Karpas-422 (cell line): ENCODE data around the gene KRTAP12-4. TPM values are rescaled to one million over a fixed set of nuclear protein-coding genes. Genes with fewer than 3 reads are reported as not detected.
"Not testable (repeated sequence)": the region's sequence is repeated elsewhere in the genome, so short reads cannot be mapped to it uniquely, and the experiment has no call there.

Experiments used
- DNase-seq: peaks from one replicate; pipeline ENCODE4 v3.0.0-alpha.2; 2015
- H2AFZ ChIP-seq: fragments of 200-600 bp; sonication (generic); 2 replicates; pipeline ENCODE4 v1.6.1; 2014; ENCODE audit warnings: antibody characterized with exemption, low read length, mixed read lengths
- H3K27ac ChIP-seq: fragments of 200-600 bp; sonication (generic); 2 replicates; pipeline ENCODE4 v1.5.1; 2014; ENCODE audit warnings: mild to moderate bottlenecking, low read length, moderate library complexity
- H3K27me3 ChIP-seq: fragments of 200-600 bp; sonication (generic); 2 replicates; pipeline ENCODE4 v1.6.1; 2014; ENCODE audit warnings: low read length, mixed read lengths
- H3K36me3 ChIP-seq: fragments of 200-600 bp; sonication (generic); 2 replicates; pipeline ENCODE4 v1.6.1; 2014; ENCODE audit warnings: low read length, mixed read lengths; ENCODE audit not compliant: insufficient read depth
- H3K4me1 ChIP-seq: fragments of 200-600 bp; sonication (generic); 2 replicates; pipeline ENCODE4 v1.6.1; 2014; ENCODE audit warnings: mild to moderate bottlenecking, low read length, mixed read lengths
- H3K4me2 ChIP-seq: fragments of 200-600 bp; sonication (generic); 2 replicates; pipeline ENCODE4 v1.6.1; 2014; ENCODE audit warnings: low read length, low read depth, mild to moderate bottlenecking; ENCODE audit not compliant: poor library complexity, severe bottlenecking
- H3K4me3 ChIP-seq: fragments of 200-600 bp; sonication (generic); 2 replicates; pipeline ENCODE4 v1.5.1; 2014; ENCODE audit warnings: mild to moderate bottlenecking, antibody characterized with exemption, low read length, mixed read lengths
- H3K79me2 ChIP-seq: fragments of 200-600 bp; sonication (generic); 2 replicates; pipeline ENCODE4 v1.6.1; 2014; ENCODE audit warnings: mild to moderate bottlenecking, low read length, mixed read lengths
- H3K9ac ChIP-seq: fragments of 200-600 bp; sonication (generic); 2 replicates; pipeline ENCODE4 v1.6.0; 2014; ENCODE audit warnings: low read length
- H3K9me2 ChIP-seq: fragments of 200-600 bp; sonication (generic), shearing (Covaris generic); replicated peaks from 2 replicates; pipeline ENCODE4 v1.6.0; 2014; ENCODE audit warnings: mild to moderate bottlenecking, low read length, moderate library complexity; ENCODE audit not compliant: insufficient read depth
- H3K9me3 ChIP-seq: fragments of 300-700, 200-600 bp; sonication (generic); 2 replicates; pipeline ENCODE4 v1.6.1; 2014; ENCODE audit warnings: low read length, mixed read lengths
- H4K20me1 ChIP-seq: fragments of 200-600 bp; sonication (generic); 2 replicates; pipeline ENCODE4 v1.6.1; 2014; ENCODE audit warnings: mild to moderate bottlenecking, antibody characterized with exemption, low read length, low read depth; ENCODE audit not compliant: insufficient read depth
- total RNA-seq: library from RNA; depleted of rRNA; stranded (reverse); fragments of >200 nt; shearing (Covaris generic); gene quantifications from 2 replicates; pipeline ENCODE4 v1.2.3, GENCODE V29; 2014; ENCODE audit warnings: low replicate concordance

Gene KRTAP12-4
- total RNA-seq, 1 experiment from 2014 or later, result not detected

GRCh38 chr21:44637018-44637850, 17.2 kb downstream of the KRTAP12-4 start, which contains the start of gene KRTAP10-10:
Gene KRTAP10-10 (plus strand): TSS chr21:44637356. CDS start chr21:44637418, 62 bp downstream.
- Histone ChIP-seq H2AFZ (no peak within 1 kb of the TSS), H3K4me1 (no peaks in the 10 kb centered on the region), H4K20me1 (no peaks in the 10 kb centered on the region), H3K27me3 (no peaks in the 10 kb centered on the region), H3K4me2 (no peak within 1 kb of the TSS), H3K27ac (no peak within 1 kb of the TSS), H3K9ac (no peak within 1 kb of the TSS), H3K9me2 (no peaks in the 10 kb centered on the region), H3K4me3 (no peak within 1 kb of the TSS), H3K36me3 (no peaks in the 10 kb centered on the region), H3K9me3 (no peaks in the 10 kb centered on the region), H3K79me2 (no peaks in the 10 kb centered on the region)
- no peak for DNase-seq

- no peak for DNase-seq
- Histone ChIP-seq H3K9ac (no peak overlapping the region), H3K79me2 (no peaks in the 10 kb centered on the region), H2AFZ (no peak overlapping the region), H3K9me3 (no peaks in the 10 kb centered on the region), H3K27me3 (no peaks in the 10 kb centered on the region), H3K4me1 (no peaks in the 10 kb centered on the region), H3K4me3 (no peak overlapping the region), H3K4me2 (no peak overlapping the region), H4K20me1 (no peaks in the 10 kb centered on the region), H3K9me2 (no peaks in the 10 kb centered on the region), H3K36me3 (no peaks in the 10 kb centered on the region), H3K27ac (no peak overlapping the region)
Measured at GRCh38 chr21:44636209-44637017, 18.0 kb downstream of the KRTAP12-4 start.

- no peak overlapping the region for H2AFZ ChIP-seq
- H3K9me2 ChIP-seq, result no peaks in the 10 kb centered on the region
- 0 out of 2 replicates have a peak, but pooled peaks cover 3% of the 10 kb centered on the region for H3K36me3 ChIP-seq
- no peak overlapping the region for H3K4me3 ChIP-seq
- H3K79me2 ChIP-seq, result no peaks in the 10 kb centered on the region
- H4K20me1 ChIP-seq, result no peaks in the 10 kb centered on the region
- H3K4me1 ChIP-seq, result no peaks in the 10 kb centered on the region
- no peak for DNase-seq
- H3K27me3 ChIP-seq, result no peaks in the 10 kb centered on the region
- H3K9me3 ChIP-seq, result peaks cover 12% of the 10 kb centered on the region
- no peak overlapping the region for H3K27ac ChIP-seq
- H3K4me2 ChIP-seq, result no peak overlapping the region
- no peak overlapping the region for H3K9ac ChIP-seq
Measured at GRCh38 chr21:44632067-44632466, 22.4 kb downstream of the KRTAP12-4 start.

- H3K4me2 ChIP-seq, result no peak overlapping the region
- H3K27ac ChIP-seq, result no peak overlapping the region
- H3K4me1 ChIP-seq, result no peaks in the 10 kb centered on the region
- H4K20me1 ChIP-seq, result no peaks in the 10 kb centered on the region
- no peak overlapping the region for H3K4me3 ChIP-seq
- no peaks in the 10 kb centered on the region for H3K79me2 ChIP-seq
- peaks cover 12% of the 10 kb centered on the region for H3K9me3 ChIP-seq
- H3K36me3 ChIP-seq, result 0 out of 2 replicates have a peak, but pooled peaks cover 3% of the 10 kb centered on the region
- H3K9ac ChIP-seq, result no peak overlapping the region
- peak; percentile 49 for DNase-seq
- H2AFZ ChIP-seq, result peak overlapping the region; percentile 43; the same call in 1 of the 2 replicates
- no peaks in the 10 kb centered on the region for H3K9me2 ChIP-seq
- no peaks in the 10 kb centered on the region for H3K27me3 ChIP-seq
Measured at GRCh38 chr21:44630440-44630839, 24.0 kb downstream of the KRTAP12-4 start.

- H4K20me1 ChIP-seq, result no peaks in the 10 kb centered on the region
- H3K4me1 ChIP-seq, result no peaks in the 10 kb centered on the region
- no peaks in the 10 kb centered on the region for H3K9me2 ChIP-seq
- H2AFZ ChIP-seq, result no peak overlapping the region
- H3K9ac ChIP-seq, result no peak overlapping the region
- no peaks in the 10 kb centered on the region for H3K79me2 ChIP-seq
- no peaks in the 10 kb centered on the region for H3K27me3 ChIP-seq
- H3K9me3 ChIP-seq, result peaks cover 12% of the 10 kb centered on the region
- no peak overlapping the region for H3K4me3 ChIP-seq
- H3K4me2 ChIP-seq, result no peak overlapping the region
- H3K27ac ChIP-seq, result no peak overlapping the region
- no peak for DNase-seq
- 0 out of 2 replicates have a peak, but pooled peaks cover 3% of the 10 kb centered on the region for H3K36me3 ChIP-seq
Measured at GRCh38 chr21:44628707-44629391, 25.6 kb downstream of the KRTAP12-4 start.

- H3K4me1 ChIP-seq, H3K9ac ChIP-seq, H3K79me2 ChIP-seq, DNase-seq, H4K20me1 ChIP-seq, H3K27ac ChIP-seq, H3K4me3 ChIP-seq, H2AFZ ChIP-seq, H3K4me2 ChIP-seq, H3K9me2 ChIP-seq, H3K36me3 ChIP-seq, H3K27me3 ChIP-seq: not testable (repeated sequence)
- H3K9me3 ChIP-seq, result peaks cover 15% of the 10 kb centered on the region
Measured at GRCh38 chr21:44627831-44628233, 26.6 kb downstream of the KRTAP12-4 start.

- not testable (repeated sequence) for H3K27me3 ChIP-seq, H3K36me3 ChIP-seq, H3K4me2 ChIP-seq, H4K20me1 ChIP-seq, H3K4me3 ChIP-seq, H3K4me1 ChIP-seq, H2AFZ ChIP-seq, DNase-seq, H3K27ac ChIP-seq, H3K79me2 ChIP-seq, H3K9me2 ChIP-seq, H3K9ac ChIP-seq
- H3K9me3 ChIP-seq, result peaks cover 15% of the 10 kb centered on the region
Measured at GRCh38 chr21:44627181-44627822, 27.2 kb downstream of the KRTAP12-4 start.
